Endothelial cell of umbilical vein (primary cell): ENCODE measurements around the gene OR4C6.

Experiments used
- CTCF ChIP-seq, 2 donors: IDR thresholded peaks; 1 replicate in 1 of 2; 2 replicates in 1 of 2; pipeline ENCODE4 v1.5.1; 2011; ENCODE audit warnings: low read length in 2 of 2, mild to moderate bottlenecking in 2 of 2, moderate library complexity in 2 of 2, control low read depth in 1 of 2, inconsistent platforms in 1 of 2, low read depth in 1 of 2; ENCODE audit not compliant: insufficient read depth in 1 of 2; ENCODE audit errors: extremely low read depth in 1 of 2
- EZH2 ChIP-seq: IDR thresholded peaks from 2 replicates; pipeline ENCODE4 v1.6.1; 2012; ENCODE audit warnings: borderline replicate concordance, low read depth, mild to moderate bottlenecking, moderate library complexity, low read length, inconsistent platforms; ENCODE audit not compliant: severe bottlenecking
- FOS ChIP-seq: IDR thresholded peaks from 2 replicates; pipeline ENCODE4 v1.6.1; 2011; ENCODE audit warnings: mild to moderate bottlenecking, low read length, moderate library complexity, borderline replicate concordance; ENCODE audit not compliant: insufficient read depth
- GATA2 ChIP-seq: IDR thresholded peaks from 2 replicates; pipeline ENCODE4 v1.7.0; 2011; ENCODE audit warnings: low read depth, mild to moderate bottlenecking, moderate library complexity, mixed read lengths, low read length; ENCODE audit not compliant: insufficient read length, insufficient read depth
- MAX ChIP-seq: IDR thresholded peaks from 2 replicates; pipeline ENCODE4 v1.6.1; 2011; ENCODE audit not compliant: insufficient read depth, insufficient read length
- MYC ChIP-seq: IDR thresholded peaks from one replicate; pipeline ENCODE4 v1.6.1; 2011; ENCODE audit warnings: mild to moderate bottlenecking, low read depth, low read length
- POLR2A ChIP-seq: IDR thresholded peaks from 2 replicates; pipeline ENCODE4 v1.6.1; 2012; ENCODE audit warnings: low read depth, mild to moderate bottlenecking, control low read depth, low read length
- POLR2AphosphoS5 ChIP-seq: IDR thresholded peaks from 2 replicates; pipeline ENCODE4 v1.6.1; 2012; ENCODE audit warnings: low read depth, mild to moderate bottlenecking, control low read depth, low read length, moderate library complexity; ENCODE audit not compliant: insufficient read depth

GRCh38 chr11:55707029-55707428, 45.0 kb downstream of the OR4C6 start:
- peak; percentile 25 to 27 for TF ChIP-seq CTCF (IDR thresholded peaks at IDR 0.05; ENCODE audit: extremely low read depth in 1 of 2, insufficient read depth in 1 of 2, low read depth in 1 of 2, low read length in 2 of 2)
- TF ChIP-seq MAX = no peak
- TF ChIP-seq EZH2 = no peak
- no peak for TF ChIP-seq POLR2A
- no peak for TF ChIP-seq POLR2AphosphoS5
- no peak for TF ChIP-seq GATA2
- no peak for TF ChIP-seq MYC
- no peak for TF ChIP-seq FOS
